ENCODE results near the gene STS. TPM values are rescaled to one million over a fixed set of nuclear protein-coding genes. Genes with fewer than 3 reads are reported as not detected.

The STS gene
- total and polyA plus RNA-seq, 2 of the 8 experiments (the other 6 are each of a cell fraction or from before 2014, with no cell fraction given): 0.67 to 1.5 TPM

- H3K14ac ChIP-seq (ENCODE audit: insufficient read length): no peak overlapping the region
- H2BK15ac ChIP-seq (ENCODE audit: low read length): no peak overlapping the region
- no peak for FAIRE-seq
- DNase-seq (ENCODE audit: low read depth in 1 of 2, low spot score in 2 of 2): no peak
- no peak overlapping the region for H3K27ac ChIP-seq (ENCODE audit: low read depth, low read length)
- H3K4ac ChIP-seq (replicated peaks; ENCODE audit: insufficient read length, low read depth, low read length): no peak overlapping the region
- no peaks in the 10 kb centered on the region for H3K9me3 ChIP-seq (ENCODE audit: insufficient read depth in 2 of 2, low read depth in 1 of 2, low read length in 1 of 2)
- no peak overlapping the region for H2BK5ac ChIP-seq (ENCODE audit: low read depth, low read length)
- H3K18ac ChIP-seq (ENCODE audit: extremely low read depth, low read length): no peak overlapping the region
- ChIA-PET POLR2A (ENCODE audit: partially characterized antibody) (no interaction called here), CTCF (ENCODE audit: partially characterized antibody) (no interaction called here)
- H4K20me1 ChIP-seq (replicated peaks in 1 of 2; ENCODE audit: control insufficient read depth in 1 of 2, insufficient read depth in 2 of 2, low read length in 2 of 2): no peaks in the 10 kb centered on the region
- no peak overlapping the region for H2BK12ac ChIP-seq (ENCODE audit: low read depth, low read length)
- H3K23me2 ChIP-seq (ENCODE audit: low read depth, low read length): no peaks in the 10 kb centered on the region
- no peaks in the 10 kb centered on the region for H3K79me1 ChIP-seq (ENCODE audit: low read depth, low read length)
- 88% methylated on average over 7 of the region's 7 CpGs; no CpG with 5 or more reads in 1 of the 2 experiments for WGBS, 2 experiments (ENCODE audit: extremely low coverage in 1 of 2, insufficient coverage in 1 of 2, insufficient read length in 1 of 2, insufficient replicate concordance in 2 of 2, low coverage in 1 of 2, low lambda C conversion rate in 2 of 2, missing lambda C conversion rate in 1 of 2)
- no peak overlapping the region for H4K5ac ChIP-seq (ENCODE audit: insufficient read length, low read depth, low read length)
- TF ChIP-seq MAFK (IDR thresholded peaks at IDR 0.05; ENCODE audit: low read depth, low read length) (no peak), KDM1A (IDR thresholded peaks at IDR 0.05; ENCODE audit: borderline replicate concordance, low read length) (no peak), GTF2F1 (IDR thresholded peaks at IDR 0.05; ENCODE audit: borderline replicate concordance, low read depth, low read length) (no peak), SRF (IDR thresholded peaks at IDR 0.05; ENCODE audit: low read depth, low read length) (no peak), CBX5 (IDR thresholded peaks at IDR 0.05; ENCODE audit: low read depth, low read length) (no peak), CREB1 (IDR thresholded peaks at IDR 0.05) (no peak)
- H3K4me1 ChIP-seq (replicated peaks in 1 of 4; ENCODE audit: control insufficient read depth in 3 of 4, insufficient read depth in 4 of 4, low read length in 3 of 4): peaks cover 0 to 3% (median 1%) of the 10 kb centered on the region in 4 experiments; a peak in 2 of 7 replicates
- H2BK20ac ChIP-seq (ENCODE audit: low read length): no peak overlapping the region
- H3K23ac ChIP-seq (ENCODE audit: insufficient read length): no peak overlapping the region
- H4K8ac ChIP-seq (ENCODE audit: extremely low read depth, insufficient read depth, low read length): no peak overlapping the region
- H3K27me3 ChIP-seq (replicated peaks in 1 of 4; ENCODE audit: control insufficient read depth in 3 of 4, extremely low read depth in 1 of 4, insufficient read depth in 3 of 4, low read length in 3 of 4): no peaks in the 10 kb centered on the region
- H3K56ac ChIP-seq (replicated peaks; ENCODE audit: insufficient read length, low read depth, low read length): no peak overlapping the region
- H2AFZ ChIP-seq (ENCODE audit: low read length): no peak overlapping the region
- no peaks in the 10 kb centered on the region for H3K36me3 ChIP-seq (ENCODE audit: control insufficient read depth in 2 of 4, insufficient read depth in 4 of 4, low read length in 3 of 4)
- no peak overlapping the region for H2AK5ac ChIP-seq (ENCODE audit: low read depth, low read length)
- H3K4me2 ChIP-seq (ENCODE audit: insufficient read depth in 1 of 2, low read depth in 2 of 2, low read length in 2 of 2): no peak overlapping the region
- H3K4me3 ChIP-seq (ENCODE audit: extremely low read depth in 1 of 4, insufficient read depth in 2 of 4, low read depth in 3 of 4, low read length in 4 of 4): no peak overlapping the region
- no peak overlapping the region for H4K91ac ChIP-seq (replicated peaks; ENCODE audit: insufficient read length, low read length)
- no peaks in the 10 kb centered on the region for H3K79me2 ChIP-seq (ENCODE audit: control insufficient read depth in 1 of 2, insufficient read depth in 2 of 2, low read length in 2 of 2)
- no peak overlapping the region for H3K9ac ChIP-seq (replicated peaks in 1 of 4; ENCODE audit: extremely low read depth in 1 of 4, low read depth in 3 of 4, low read length in 3 of 4)
- no peak overlapping the region for H2BK120ac ChIP-seq (replicated peaks; ENCODE audit: low read depth, low read length)
Observed at GRCh38 chrX:7112071-7112470, 35.4 kb upstream of the STS start.
